Mesenteric fat pad (tissue), 1 donor: ENCODE measurements around the gene SMAD6. TPM values are rescaled to one million over a fixed set of nuclear protein-coding genes. Genes with fewer than 3 reads are reported as not detected.
A peak's percentile ranks its signal among the peaks of the same experiment; 100 is the strongest.

Experiments used
- DNase-seq: peaks from one replicate; pipeline ENCODE4 v3.0.0-alpha.2; 2020; ENCODE audit warnings: low spot score
- long read RNA-seq: library from polyadenylated mRNA; unstranded; transcript quantifications from one replicate; pipeline ENCODE4 v2.0.0, GENCODE V29; 2020
- total RNA-seq: library from RNA; stranded (reverse); fragmentation: NEBNext Ultra II Directional; extraction: Animal tissue kit (Norgen Biotek cat#: 25700); gene quantifications from one replicate; pipeline ENCODE4 v1.2.1, GENCODE V29; 2021
- donor health status: DM: yes; HTN: yes; CAD: no.

Gene SMAD6
- total RNA-seq = 32.2 TPM
- long read RNA-seq, full-length matches to known transcripts = 5 of 42 reads
- long read RNA-seq, partial matches to known transcripts = 1 of 42 reads
- long read RNA-seq, other reads (novel, unspliced or antisense) = 36 of 42 reads

DNA sequence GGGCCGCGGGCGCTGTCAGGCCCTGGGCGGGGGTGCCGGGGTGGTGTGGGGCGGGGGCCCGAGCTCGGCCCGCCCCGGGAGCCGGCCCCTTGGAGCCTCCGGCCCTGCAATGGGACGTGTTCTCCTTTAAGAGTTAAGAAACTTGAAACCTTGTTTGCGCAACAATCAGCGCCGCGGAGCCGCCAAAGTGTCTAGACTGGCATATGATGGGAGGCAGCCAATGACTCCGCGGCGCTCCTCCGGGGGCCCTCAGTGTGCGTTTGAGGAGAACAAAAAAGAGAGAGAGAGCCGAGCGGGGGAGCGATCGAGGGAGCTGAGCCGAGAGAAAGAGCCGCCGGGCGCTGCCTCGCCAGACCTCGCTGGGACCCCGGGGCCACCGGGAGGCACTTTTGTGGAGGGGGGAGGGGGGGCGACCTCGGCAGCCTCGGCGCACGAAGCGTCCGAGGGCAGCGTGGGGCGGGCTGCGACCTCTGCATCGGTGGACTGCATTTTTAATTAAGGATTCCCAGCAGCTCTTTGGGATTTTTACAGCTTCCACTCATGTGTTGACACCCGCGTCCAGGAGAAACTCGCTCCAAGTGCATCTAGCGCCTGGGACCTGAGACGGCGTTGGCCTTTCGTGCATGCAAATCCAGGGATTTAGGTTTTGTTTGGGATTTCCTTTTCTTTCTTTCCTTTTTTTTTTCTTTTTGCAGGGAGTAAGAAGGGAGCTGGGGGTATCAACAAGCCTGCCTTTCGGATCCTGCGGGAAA, at the start of gene SMAD6:
Gene SMAD6 (plus strand): TSS at position 202 of the 752 bp plus-strand sequence. CDS start 1,023 bp downstream, outside the sequence.
- DNase-seq = peak; percentile 96

DNA sequence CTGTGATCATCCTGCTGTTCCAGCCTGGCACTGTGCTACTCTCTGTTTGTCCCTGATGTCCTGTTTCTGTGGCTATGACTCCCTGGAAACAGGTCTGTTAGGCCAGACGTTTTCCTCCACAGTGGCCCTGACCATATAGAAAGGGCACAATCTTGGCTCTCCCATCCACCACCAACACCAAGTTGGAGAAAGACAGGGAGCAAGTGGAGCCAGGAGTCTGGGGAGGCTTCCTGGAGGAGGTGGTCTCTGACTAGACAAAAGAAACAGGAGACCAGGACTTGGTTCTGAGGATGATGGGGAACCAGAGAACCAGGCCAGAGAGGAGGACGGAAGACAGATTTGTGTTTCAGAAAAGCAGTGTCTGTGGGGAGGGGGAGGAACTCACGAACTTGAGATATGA, 49.2 kb upstream of the SMAD6 start:
- DNase-seq = no peak

DNA sequence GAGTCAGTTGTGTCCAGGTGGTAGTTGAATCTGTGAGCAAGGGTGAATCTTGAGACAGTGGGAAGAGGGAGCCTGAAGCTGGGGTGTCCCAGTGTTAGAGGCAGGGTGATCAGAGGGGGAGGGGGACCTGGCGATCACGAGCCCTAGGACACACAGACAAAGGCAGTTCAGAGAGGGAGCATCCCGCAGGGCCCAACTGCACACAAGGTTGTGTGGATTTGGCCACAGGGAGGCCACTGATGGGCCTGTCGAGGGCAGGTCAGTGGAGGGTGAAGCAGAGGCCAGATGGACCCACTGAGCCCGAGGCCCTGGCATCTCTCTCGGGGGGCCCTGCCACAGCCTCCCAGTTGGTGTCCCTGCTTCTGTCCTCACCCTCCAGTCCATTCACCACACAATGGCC, 48.6 kb upstream of the SMAD6 start:
- no peak for DNase-seq

DNA sequence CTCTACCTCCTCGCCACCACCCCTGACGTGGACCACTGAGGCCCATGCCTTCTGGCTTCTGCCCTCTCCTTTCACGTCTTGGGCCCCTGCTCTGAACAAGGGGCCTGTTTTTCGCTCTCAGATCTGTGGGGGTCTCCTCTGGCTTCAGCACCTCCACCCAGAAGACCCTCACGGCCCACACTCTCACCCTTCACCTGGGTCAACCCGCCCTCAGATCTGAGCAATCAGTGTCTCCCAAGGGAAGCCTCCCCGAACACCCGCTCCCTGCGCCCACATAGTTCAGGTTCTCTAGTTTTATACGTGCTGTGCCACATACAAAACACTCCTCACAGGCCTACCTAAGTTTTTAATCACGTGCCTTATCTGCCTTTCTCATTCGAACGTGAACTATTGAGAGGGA, 48.2 kb upstream of the SMAD6 start:
- DNase-seq = no peak

DNA sequence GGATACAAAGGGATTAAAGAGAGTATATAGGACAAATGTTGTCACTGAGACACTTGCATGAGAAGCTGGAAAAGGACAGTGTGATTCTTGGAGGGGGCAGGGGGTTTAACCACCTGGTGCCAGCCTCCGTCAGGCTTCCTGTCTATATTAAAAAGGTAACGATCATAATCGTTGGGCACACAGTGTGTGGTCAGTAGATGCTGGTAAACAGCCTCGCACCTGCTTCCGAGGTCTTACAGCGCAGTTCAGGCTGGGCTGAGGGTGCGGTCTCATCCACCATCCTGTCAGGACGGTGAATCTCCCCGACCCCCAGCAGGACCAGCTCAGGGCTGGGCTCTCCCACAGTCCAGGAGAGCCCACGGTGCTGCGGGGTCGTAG, 47.7 kb upstream of the SMAD6 start:
- DNase-seq = no peak

DNA sequence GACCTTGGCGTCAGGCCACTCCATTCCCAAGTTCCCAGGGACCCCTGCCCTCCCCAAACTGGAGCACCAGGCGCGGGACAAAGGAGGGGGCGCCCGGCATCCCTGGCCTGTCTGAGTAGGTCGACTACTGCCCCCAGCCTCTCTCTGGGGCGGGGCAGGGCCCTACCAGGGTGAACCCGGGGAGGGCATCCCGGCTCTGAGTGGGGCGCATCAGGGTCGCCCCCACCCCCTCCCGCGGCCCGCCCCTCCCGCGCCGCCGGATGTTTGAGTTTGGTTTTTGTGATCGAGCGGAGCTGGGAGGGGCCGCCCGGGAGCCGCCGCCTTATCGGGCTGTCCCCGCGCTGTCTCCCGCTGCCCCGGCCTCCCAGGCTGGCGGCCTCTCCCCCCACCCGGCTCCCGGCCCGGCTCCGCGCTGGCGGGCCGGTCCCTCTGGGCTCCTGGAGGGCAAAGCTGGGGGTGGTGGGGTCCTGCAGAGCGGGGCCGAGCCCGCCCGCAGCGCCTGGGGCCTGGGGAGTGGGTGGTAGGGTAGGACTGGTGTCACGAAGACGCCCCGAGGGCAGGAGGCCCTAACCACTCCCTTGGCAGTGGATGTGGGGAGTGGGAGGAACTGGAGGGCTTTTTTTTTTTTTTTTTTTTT, 47.2 kb upstream of the SMAD6 start:
- no peak for DNase-seq

DNA sequence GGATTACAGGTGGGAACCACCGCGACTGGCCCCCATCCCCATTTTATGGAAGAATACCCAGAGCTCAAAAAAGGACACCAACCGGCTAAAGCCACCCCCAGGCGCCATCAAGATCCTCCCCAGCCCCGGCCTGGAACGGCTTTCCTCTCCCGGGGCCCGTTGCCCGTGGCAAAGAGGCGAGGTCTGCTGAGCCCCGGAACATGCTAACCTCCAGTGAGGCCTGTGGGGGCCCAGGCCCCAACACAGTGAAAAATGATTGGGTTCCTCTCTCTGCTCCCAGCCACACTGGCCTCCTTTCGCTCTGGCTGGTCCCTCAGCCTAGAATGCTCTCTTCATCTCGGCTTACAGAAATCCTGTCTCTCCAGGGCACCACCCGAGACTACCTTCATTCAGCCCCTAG, 46.5 kb upstream of the SMAD6 start:
- no peak for DNase-seq

DNA sequence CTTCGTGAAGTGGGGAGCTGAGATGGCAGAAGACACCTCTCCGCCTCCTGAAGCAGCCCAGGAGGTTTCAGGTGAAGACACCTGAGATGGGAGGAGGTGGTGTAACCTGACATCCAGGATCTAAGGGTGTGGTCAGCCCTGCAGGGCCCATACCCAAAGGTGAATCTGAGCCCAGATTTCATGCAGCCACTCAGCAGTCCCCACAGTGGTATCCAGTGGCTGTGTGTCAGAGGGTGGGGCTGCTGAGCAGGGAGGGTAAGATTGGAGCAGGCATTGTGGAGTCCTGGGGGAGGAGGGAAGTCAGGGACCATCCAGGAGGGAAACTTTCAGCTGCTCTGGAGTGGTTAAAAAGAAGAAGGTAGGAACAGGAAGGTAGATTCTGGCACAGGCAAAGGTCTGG, 46.0 kb upstream of the SMAD6 start:
- no peak for DNase-seq

DNA sequence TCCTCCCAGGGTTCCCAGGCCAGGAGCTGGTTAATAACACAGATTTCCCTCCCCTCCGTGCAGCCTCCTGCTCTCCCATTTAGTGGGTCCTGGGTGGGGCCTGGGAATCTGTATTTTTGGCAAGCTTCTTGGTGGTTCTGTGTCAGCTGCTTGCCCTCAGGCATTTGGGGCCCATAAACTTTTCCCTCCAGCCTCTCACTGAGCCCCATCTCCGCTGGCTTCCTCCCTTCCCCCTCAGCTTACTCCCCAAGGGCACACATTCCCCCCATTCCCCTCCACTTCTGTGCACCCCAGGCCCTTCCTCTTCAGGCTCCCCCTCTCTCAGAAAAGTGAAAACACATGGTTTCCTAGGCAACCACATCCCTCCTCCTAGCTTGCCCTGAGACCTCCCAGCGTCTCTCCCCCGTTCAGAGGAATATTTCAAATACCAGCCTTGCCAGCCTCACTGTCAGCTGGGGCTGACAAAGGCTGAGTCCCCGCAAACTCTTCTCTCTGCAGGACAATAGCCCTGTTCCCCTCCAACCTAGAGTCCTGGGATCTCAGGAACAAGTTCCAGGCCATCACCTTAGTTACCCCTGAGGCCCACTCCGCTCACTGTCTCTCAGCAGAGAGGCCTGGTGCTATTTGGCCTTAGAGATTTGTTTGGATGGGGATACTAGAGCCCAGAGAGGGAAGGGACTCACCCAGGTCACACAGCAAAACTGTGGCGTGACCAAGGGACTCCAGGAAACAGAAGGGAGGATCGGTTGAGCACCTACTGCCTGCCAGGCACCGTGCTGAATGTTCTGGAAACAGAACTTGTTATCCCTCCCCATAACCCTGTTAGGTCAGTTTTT, 44.6 kb upstream of the SMAD6 start:
- no peak for DNase-seq

DNA sequence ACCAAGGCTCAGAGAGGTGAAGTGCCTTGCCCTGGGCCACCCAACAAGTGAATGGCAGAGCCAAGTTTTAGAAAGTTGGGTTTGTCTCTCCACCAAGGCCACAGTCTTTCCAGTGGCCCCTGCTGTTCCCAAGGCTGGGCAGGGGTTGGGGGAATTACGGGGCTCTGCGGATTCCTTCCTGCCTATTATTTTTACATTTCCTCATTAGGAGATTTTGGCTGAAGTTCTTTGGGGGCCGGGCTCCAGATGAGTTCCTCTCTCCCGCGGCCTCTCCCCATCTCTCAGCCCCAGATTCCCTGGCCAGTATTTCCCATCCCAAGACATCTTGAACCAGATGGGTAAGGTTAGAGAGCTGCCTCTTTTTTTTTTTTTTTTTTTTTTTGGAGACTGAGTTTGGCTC, 44.0 kb upstream of the SMAD6 start:
- no peak for DNase-seq

DNA sequence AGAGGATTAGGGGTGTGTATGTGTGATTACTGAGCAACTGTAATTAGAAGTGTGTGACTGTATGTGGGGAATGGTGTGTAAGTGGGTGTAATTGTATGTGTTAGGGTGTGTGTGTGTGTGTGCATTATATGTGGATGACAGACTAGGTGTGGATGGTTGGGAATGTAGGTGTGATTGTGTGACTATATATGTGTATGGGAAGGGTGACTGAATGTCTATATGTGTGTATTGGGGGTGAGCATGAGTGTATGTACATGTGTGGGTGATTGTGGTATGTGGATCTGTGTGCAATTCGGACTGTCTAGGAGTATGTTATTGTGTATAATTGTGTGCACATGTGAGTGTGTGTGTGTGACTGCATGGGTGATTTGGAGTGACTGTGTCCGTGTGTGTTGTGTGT, 43.2 kb upstream of the SMAD6 start:
- DNase-seq = no peak

DNA sequence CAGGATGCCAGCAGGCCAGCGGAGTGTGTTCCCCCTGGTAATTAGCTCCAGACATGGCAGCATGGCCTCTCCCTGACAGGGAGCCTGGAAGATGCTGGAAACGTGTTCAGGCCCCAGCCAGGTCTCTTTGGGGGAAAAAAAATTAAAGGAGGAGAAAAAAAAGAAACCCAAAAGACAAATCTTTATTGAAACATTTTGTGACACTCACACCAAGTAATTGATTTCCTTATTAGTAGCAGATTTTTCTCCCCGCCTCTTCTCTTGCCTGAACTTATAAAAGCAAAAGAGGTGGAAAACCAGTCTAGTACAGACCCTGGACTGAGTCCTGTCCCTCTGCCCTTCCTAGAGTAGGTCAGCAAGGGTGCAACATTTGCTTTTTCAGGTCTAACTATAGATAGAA, 42.7 kb upstream of the SMAD6 start:
- no peak for DNase-seq

DNA sequence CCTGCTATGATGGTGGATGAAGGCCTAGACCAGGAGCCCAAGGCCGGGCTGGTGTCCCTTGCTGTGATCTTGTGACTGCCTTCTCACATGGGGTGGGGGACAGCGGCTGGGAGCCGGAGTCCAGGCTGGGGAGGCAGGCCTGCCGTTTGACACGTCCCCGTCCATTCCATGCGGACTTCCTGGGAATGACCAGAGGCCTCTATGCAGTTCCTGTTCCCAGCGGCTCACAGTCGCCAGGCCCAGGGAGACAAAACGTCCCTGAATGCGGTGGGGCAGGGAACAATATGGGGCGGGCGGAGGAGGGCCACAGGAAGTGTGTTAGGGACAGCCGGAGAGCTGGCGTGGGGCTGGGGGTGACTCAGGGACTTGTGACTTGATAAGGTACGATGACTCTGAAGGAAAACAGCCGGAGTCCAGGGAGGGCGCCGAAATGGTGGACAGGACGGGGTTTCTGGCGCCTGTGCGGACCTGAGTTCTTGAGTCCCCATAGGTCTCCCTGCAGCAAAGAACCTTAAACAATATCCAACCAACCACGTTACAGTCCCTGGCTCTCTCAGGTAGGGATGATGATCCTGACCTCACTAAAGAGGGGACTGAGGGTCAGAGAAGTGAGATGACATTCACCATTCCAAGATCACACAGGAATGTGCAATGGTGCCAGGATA, 40.5 kb upstream of the SMAD6 start:
- DNase-seq = no peak

DNA sequence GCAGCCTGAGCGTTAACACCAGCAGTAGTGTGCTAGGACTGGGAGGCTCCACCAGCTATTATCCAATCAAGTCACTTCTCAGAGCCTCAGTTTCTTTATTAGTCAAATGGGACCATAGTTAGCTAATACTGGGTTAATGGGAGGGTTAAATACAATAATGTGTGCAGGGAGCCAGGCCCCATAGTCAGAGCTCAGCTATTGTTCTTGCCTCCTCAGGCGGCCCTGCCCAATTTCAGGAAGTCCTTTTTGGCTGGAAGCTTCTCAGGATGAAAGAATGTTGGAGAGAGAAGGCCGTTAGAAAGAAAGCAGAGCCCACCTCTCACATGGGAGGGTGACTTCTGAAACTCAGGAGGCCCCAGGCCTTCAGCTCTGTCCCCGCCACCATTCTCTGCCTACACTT, 39.5 kb upstream of the SMAD6 start:
- DNase-seq = no peak

DNA sequence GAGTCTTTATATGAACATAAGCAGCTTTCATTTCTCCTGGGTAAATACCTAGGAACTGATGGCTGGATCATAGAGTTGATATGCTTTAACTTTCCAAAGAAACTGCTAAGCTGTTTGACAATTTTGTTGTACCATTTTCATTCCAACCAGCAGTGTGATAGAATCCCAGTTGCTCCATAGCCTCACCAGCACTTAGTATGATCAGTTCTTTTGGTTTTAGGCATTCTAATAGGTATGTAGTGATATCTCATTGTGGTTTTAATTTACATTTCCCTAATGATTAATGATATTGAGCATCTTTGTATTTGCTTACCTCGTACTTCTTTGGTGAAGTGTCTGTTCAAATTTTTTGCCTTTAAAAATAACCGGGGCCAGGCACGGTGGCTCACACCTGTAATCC, 38.4 kb upstream of the SMAD6 start:
- DNase-seq = no peak

DNA sequence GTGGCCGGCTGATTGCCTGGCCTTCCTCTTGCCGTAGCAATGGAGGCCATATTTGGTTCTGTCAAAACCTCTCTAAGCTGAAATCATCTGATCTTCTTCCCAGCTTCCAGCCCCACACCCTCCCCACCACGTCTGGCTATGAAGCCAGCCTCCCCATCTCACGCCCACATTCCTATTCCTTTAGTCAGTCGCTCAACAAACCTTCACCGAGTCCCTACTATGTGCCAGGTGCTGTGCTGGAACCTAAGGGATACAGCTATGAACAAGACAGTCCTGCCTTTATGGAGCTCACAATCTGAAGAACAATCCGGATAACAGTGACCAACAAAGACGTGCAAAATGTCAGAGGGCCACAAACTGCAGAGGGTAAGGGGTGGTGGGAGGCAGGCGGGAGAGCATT, 31.9 kb upstream of the SMAD6 start:
- DNase-seq = no peak

DNA sequence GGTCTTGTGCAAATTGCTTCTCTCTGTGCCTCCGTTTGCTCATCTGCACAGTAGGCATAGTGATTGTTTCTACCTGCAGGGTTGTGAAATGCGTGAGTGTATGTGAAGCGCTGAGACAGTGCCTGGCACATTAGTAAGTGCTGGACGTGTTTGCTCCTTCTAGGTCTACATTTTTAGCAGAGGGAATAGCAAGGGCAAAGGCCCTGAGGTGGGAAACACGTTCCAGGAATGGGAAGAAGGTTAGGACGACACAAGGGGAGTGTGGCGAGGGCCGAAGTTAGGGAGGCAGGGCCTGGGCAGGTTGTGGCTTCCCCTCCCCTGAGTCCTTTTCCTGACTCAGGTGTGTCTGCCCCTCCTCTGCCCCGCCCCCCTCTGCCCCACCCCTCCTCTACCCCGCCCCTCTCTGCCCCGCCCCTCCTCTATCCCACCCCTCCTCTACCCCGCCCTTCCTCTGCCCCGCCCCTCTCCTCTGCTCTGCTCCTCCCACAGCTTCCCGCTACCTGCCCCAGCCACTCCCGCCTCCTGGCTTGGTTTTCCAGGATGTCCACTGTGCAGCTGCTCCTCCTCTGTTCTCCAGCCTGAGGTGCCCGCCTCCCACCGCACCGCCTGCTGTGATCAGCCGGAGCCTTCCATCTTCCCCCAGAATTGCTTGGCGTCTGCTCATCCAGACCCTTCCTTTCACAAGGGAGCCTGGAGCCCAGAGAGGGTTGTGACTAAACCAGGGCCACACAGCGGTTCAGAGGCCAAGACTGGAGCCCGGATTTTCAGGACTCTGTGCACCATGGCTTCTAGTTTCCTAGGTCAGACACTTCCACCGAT, 31.1 kb upstream of the SMAD6 start:
- no peak for DNase-seq

DNA sequence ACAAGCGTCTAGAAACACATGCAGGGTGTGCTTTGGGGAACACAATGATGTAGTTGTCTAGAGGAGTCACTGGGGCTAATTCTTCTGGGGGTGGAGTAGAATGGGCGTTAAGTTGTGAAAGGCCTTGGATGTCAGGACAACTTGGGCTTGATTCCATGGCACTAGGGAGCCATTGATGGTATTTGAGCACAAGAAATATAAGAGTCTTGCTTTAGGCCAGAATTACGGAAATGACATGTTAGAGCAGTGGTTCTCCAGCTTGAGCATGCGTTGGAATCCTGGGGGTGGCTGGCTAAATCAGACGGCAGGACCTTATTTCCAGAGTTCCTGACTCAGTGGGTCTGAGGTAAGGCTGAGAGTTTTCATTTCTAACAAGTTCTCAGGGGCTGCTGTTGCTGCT, 29.2 kb upstream of the SMAD6 start:
- DNase-seq = no peak

DNA sequence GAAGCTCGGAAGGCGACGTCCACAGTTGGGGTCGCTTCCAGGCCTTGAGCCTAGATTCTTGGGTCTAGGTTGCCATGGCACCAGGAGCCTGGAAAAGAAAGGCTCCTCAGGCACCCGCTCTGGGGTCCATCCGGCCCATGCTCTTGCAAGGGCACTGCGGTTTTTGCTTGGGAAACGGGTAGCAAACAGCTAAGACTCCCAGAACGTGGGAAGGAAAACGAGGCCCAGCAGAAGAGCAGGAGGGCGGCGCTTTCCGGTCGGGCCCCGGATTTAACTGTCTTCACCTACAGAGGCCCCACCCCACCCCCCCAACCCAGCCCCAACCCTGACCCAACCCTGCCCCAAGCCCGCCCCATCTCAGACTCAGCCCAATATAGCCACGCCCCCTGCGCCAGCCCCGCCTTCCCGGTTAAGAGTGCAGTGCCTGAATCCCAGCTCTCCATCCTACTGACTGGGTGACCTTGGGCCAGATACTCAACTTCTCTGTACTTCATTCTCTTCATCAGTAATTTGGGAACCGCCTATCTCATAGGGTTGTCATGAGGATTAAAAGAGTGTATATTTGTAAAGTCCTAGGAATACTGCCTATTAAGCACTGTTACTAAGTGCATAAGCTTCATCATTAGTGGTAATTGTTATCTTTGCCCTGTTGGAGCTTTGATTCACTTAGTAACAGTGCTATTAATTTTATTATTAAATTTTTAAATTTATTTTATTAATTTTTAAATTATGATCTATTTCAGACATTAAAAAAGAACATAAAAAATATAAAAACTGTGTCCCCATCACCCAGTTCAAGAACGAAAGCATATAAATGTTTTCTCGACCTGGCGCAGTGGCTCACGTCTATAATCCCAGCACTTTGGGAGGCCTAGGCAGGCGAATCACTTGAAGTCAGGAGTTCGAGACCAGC, 28.4 kb upstream of the SMAD6 start:
- DNase-seq = no peak

DNA sequence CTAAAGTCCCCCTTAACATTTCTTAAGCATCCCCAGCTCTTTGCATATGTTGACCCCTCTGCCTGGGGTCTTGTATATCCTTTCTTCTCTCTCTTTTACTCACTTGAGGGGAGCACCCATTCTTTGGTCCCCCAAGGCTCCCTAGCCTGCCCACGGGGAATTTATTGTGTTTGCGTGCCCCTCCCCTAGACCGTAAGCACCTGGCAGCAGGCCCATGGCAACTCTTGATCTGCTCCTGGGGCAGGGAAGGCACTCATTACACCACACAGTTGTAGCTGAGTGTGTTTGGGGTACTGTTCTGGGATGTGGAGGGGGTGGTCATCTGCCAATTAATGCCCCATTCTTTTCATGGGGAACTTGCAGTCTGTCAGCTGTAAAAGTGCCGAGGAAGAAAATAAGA, 27.3 kb upstream of the SMAD6 start:
- no peak for DNase-seq
